Upper lobe of right lung (tissue), 1 donor: ENCODE results near the gene RALGPS2. TPM values are rescaled to one million over a fixed set of nuclear protein-coding genes. Genes with fewer than 3 reads are reported as not detected.
"Not testable (repeated sequence)": the region's sequence is repeated elsewhere in the genome, so short reads cannot be mapped to it uniquely, and the experiment has no call there.

ENCODE experiments used
- ATAC-seq: fragments of 200-7000 bp; cut with Tn5 transposase; one replicate; pipeline ENCODE4 v1.9.1; 2020; ENCODE audit warnings: mild to moderate bottlenecking, moderate library complexity
- DNase-seq: peaks from one replicate; pipeline ENCODE4 v3.0.0-alpha.2; 2020
- H3K27ac ChIP-seq: fragments of 200-600 bp; one replicate; pipeline ENCODE4 v1.8.0; 2022
- H3K27me3 ChIP-seq: fragments of 200-600 bp; one replicate; pipeline ENCODE4 v1.8.0; 2022; ENCODE audit warnings: mild to moderate bottlenecking
- H3K36me3 ChIP-seq: fragments of 200-600 bp; one replicate; pipeline ENCODE4 v1.8.0; 2022
- H3K4me1 ChIP-seq: fragments of 200-600 bp; one replicate; pipeline ENCODE4 v1.8.0; 2022
- H3K4me3 ChIP-seq: fragments of 200-600 bp; one replicate; pipeline ENCODE4 v1.8.0; 2022; ENCODE audit warnings: mild to moderate bottlenecking
- H3K9me3 ChIP-seq: fragments of 200-600 bp; one replicate; pipeline ENCODE4 v1.8.0; 2022
- CTCF ChIP-seq: fragments of 200-600 bp; IDR thresholded peaks from one replicate; pipeline ENCODE4 v1.8.0; 2022; ENCODE audit warnings: antibody characterized with exemption
- intact Hi-C: fragments of 100-400 bp; cut with DNase I; formaldehyde crosslinking; loops from one replicate; pipeline ENCODE4 v1.11.0; 2022
- total RNA-seq: library from RNA; stranded (reverse); fragmentation: NEBNext Ultra II Directional; extraction: Animal tissue kit (Norgen Biotek cat#: 25700); gene quantifications from one replicate; pipeline ENCODE4 v1.2.1, GENCODE V29; 2021
- donor health status: DM: no; HTN: yes; CAD: no; lungs with severe emphysema.

RALGPS2 gene
- total RNA-seq, 1 donor from 2014 or later, result 5.3 TPM

GRCh38 chr1:178821134-178821866 lies 96.3 kb downstream of the RALGPS2 start:
- H3K27me3 ChIP-seq, result no peaks in the 10 kb centered on the region
- no peak overlapping the region for H3K4me3 ChIP-seq
- DNase-seq (no peak), ATAC-seq (no peak)
- no peaks in the 10 kb centered on the region for H3K4me1 ChIP-seq
- no peaks in the 10 kb centered on the region for H3K36me3 ChIP-seq
- intact Hi-C loops, result no loop called here
- TF ChIP-seq CTCF, result no peak
- no peak overlapping the region for H3K27ac ChIP-seq
- H3K9me3 ChIP-seq, result no peaks in the 10 kb centered on the region

GRCh38 chr1:178825167-178825566 lies 100.1 kb downstream of the RALGPS2 start:
- Histone ChIP-seq H3K27ac (no peak overlapping the region), H3K4me3 (no peak overlapping the region), H3K4me1 (no peaks in the 10 kb centered on the region), H3K27me3 (no peaks in the 10 kb centered on the region), H3K9me3 (no peaks in the 10 kb centered on the region), H3K36me3 (no peaks in the 10 kb centered on the region)
- intact Hi-C loops, result no loop called here
- TF ChIP-seq CTCF, result no peak
- DNase-seq (no peak), ATAC-seq (no peak)

GRCh38 chr1:178844436-178844835 lies 119.4 kb downstream of the RALGPS2 start:
- Histone ChIP-seq H3K36me3 (no peaks in the 10 kb centered on the region), H3K27me3 (no peaks in the 10 kb centered on the region), H3K9me3 (no peaks in the 10 kb centered on the region), H3K27ac (no peak overlapping the region), H3K4me1 (no peaks in the 10 kb centered on the region), H3K4me3 (no peak overlapping the region)
- no peak for DNase-seq
- TF ChIP-seq CTCF, result no peak
- ATAC-seq, result no peak
- intact Hi-C loops, result no loop called here

GRCh38 chr1:178846306-178846705 lies 121.3 kb downstream of the RALGPS2 start:
- ATAC-seq, result no peak
- Histone ChIP-seq H3K27me3 (no peaks in the 10 kb centered on the region), H3K27ac (no peak overlapping the region), H3K9me3 (no peaks in the 10 kb centered on the region), H3K4me3 (no peak overlapping the region), H3K36me3 (no peaks in the 10 kb centered on the region), H3K4me1 (no peaks in the 10 kb centered on the region)
- TF ChIP-seq CTCF, result no peak
- DNase-seq, result no peak
- intact Hi-C loops, result no loop called here

- Histone ChIP-seq H3K9me3 (no peaks in the 10 kb centered on the region), H3K27ac (no peak overlapping the region), H3K4me3 (no peak overlapping the region), H3K27me3 (no peaks in the 10 kb centered on the region), H3K36me3 (no peaks in the 10 kb centered on the region), H3K4me1 (no peaks in the 10 kb centered on the region)
- ATAC-seq, result no peak
- DNase-seq, result no peak
- intact Hi-C loops, result no loop called here
- TF ChIP-seq CTCF, result no peak
Observed at GRCh38 chr1:178847396-178847849, 122.4 kb downstream of the RALGPS2 start.

- H3K4me1 ChIP-seq, intact Hi-C loops, ATAC-seq, H3K9me3 ChIP-seq, H3K27ac ChIP-seq, H3K4me3 ChIP-seq, DNase-seq, H3K27me3 ChIP-seq, H3K36me3 ChIP-seq: not testable (repeated sequence)
Observed at GRCh38 chr1:178847919-178848318, 122.9 kb downstream of the RALGPS2 start.
